Common myeloid progenitor, CD34-positive (primary cell): ENCODE data around the gene MTTP.

Experiments
- CTCF ChIA-PET: fragments of 350-600 bp; sonication (Branson Sonifier 250); formaldehyde crosslinking; loops from one replicate; lab custom pipeline; 2021; ENCODE audit warnings: antibody characterized with exemption; lab: Charles Lee
- POLR2A ChIA-PET: fragments of 350-600 bp; sonication (Branson Sonifier 250); formaldehyde crosslinking; loops from one replicate; lab custom pipeline; 2021; ENCODE audit warnings: antibody characterized with exemption; lab: Charles Lee
- DNase-seq, 3 donors: peaks; one replicate each; pipeline versions ENCODE4 v3.0.0 to v3.0.0-alpha.2; 2013
- H3K27ac ChIP-seq, 2 experiments: 1 replicate in 1 of 2; 2 replicates in 1 of 2; pipeline ENCODE4 v1.7.0; 2013; ENCODE audit warnings: inconsistent platforms in 2 of 2, low read length in 2 of 2, mild to moderate bottlenecking in 2 of 2, low read depth in 1 of 2, moderate library complexity in 1 of 2; ENCODE audit not compliant: severe bottlenecking in 2 of 2, insufficient read depth in 1 of 2, poor library complexity in 1 of 2
- H3K27me3 ChIP-seq, 5 experiments: replicated peaks in 2 of 5; 1 replicate in 3 of 5; 2 replicates in 2 of 5; pipeline versions ENCODE4 v1.6.1 to v1.7.0; 2013; ENCODE audit warnings: low read length in 4 of 5, mild to moderate bottlenecking in 2 of 5, moderate library complexity in 2 of 5, inconsistent platforms in 1 of 5; ENCODE audit not compliant: insufficient read depth in 5 of 5, control insufficient read depth in 4 of 5
- H3K36me3 ChIP-seq, 4 experiments: 1 replicate in 2 of 4; 2 replicates in 2 of 4; pipeline versions ENCODE4 v1.6.1 to v1.7.0; 2013; ENCODE audit warnings: low read length in 3 of 4, control low read depth in 1 of 4, mild to moderate bottlenecking in 1 of 4; ENCODE audit not compliant: control insufficient read depth in 4 of 4, insufficient read depth in 4 of 4
- H3K4me1 ChIP-seq, 4 experiments: 1 replicate in 3 of 4; 2 replicates in 1 of 4; pipeline versions ENCODE4 v1.6.1 to v1.7.1; 2013; ENCODE audit warnings: low read length in 3 of 4, mild to moderate bottlenecking in 3 of 4, control low read depth in 1 of 4, inconsistent platforms in 1 of 4, moderate library complexity in 1 of 4; ENCODE audit not compliant: control insufficient read depth in 4 of 4, insufficient read depth in 4 of 4; ENCODE audit errors: control extremely low read depth in 1 of 4
- H3K4me3 ChIP-seq, 7 experiments: 1 replicate in 4 of 7; 2 replicates in 3 of 7; pipeline versions ENCODE4 v1.5.1 to v1.7.0; 2013; ENCODE audit warnings: mild to moderate bottlenecking in 7 of 7, low read length in 6 of 7, moderate library complexity in 6 of 7, inconsistent platforms in 2 of 7, low read depth in 2 of 7, control low read depth in 1 of 7; ENCODE audit not compliant: insufficient read depth in 4 of 7, control insufficient read depth in 1 of 7; ENCODE audit errors: extremely low read depth in 1 of 7
- H3K9me3 ChIP-seq, 5 experiments: 1 replicate in 4 of 5; 2 replicates in 1 of 5; pipeline versions ENCODE4 v1.6.1 to v1.7.1; 2013; ENCODE audit warnings: low read length in 4 of 5, mild to moderate bottlenecking in 2 of 5, inconsistent platforms in 1 of 5, low read depth in 1 of 5, moderate library complexity in 1 of 5; ENCODE audit not compliant: control insufficient read depth in 4 of 5, insufficient read depth in 2 of 5; ENCODE audit errors: control extremely low read depth in 1 of 5
- WGBS: methylation state at CpG from one replicate; pipeline ENCODE4 v1.1.5; 2013; ENCODE audit not compliant: insufficient coverage; 5-methylcytosine and 5-hydroxymethylcytosine counted together

MTTP gene

DNA sequence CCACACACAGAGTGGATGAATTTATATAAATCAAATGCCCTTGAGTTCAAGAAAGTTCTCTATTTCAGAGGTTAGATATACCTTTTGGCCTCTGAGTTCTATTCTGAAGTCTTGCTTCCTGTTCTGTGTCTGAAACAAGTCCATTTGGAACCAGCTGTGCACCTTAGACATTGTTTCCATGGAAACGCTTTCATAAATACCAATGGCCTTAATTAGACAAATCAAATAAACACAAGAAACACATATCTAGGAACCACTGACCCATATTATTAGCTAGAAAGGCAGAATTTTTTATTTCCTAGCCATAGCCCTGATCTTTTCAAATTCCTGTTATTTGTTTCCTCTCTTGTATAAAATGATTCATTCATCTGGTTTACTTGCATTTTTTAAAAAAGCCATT lies 91.4 kb downstream of the MTTP start:
- WGBS, result 100% methylated on average over 1 of the region's 1 CpG
- POLR2A ChIA-PET, result no interaction called here
- Histone ChIP-seq H3K36me3 (no peaks in the 10 kb centered on the region), H3K4me3 (no peak overlapping the region), H3K27ac (no peak overlapping the region), H3K27me3 (peaks cover 0 to 2% (median 0%) of the 10 kb centered on the region in 5 experiments), H3K4me1 (no peaks in the 10 kb centered on the region), H3K9me3 (peaks cover 0 to 7% (median 3%) of the 10 kb centered on the region in 5 experiments)
- CTCF ChIA-PET, result no interaction called here
- DNase-seq, result peak in 1 of 3 donors; percentile 4

DNA sequence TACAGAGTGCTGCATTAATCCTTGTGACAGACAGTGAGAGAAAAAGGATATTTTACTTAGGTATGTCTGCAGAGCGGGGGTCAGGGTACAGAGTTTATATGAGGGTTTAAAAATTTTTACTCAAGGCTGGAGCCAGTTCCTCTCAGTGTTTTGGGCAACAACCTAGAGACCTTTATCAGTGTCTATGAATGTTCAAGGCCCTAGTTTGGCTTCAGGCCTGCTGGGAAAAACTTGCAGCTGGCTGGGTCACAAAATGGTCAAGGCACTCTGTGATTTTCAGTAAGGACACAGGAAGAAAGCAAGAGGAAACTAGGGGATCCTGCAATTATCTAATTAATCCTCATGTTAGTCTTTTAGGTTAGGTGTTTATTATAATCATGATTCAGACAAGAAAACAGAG lies 93.8 kb downstream of the MTTP start:
- no peak overlapping the region for H3K4me3 ChIP-seq
- ChIA-PET POLR2A (no interaction called here), CTCF (no interaction called here)
- no peaks in the 10 kb centered on the region for H3K36me3 ChIP-seq
- WGBS, result 100% methylated on average over 1 of the region's 1 CpG
- H3K27ac ChIP-seq, result no peak overlapping the region
- peaks cover 0 to 25% (median 9%) of the 10 kb centered on the region in 5 experiments for H3K9me3 ChIP-seq
- H3K4me1 ChIP-seq, result no peaks in the 10 kb centered on the region
- DNase-seq, result no peak
- H3K27me3 ChIP-seq, result no peaks in the 10 kb centered on the region

- Histone ChIP-seq H3K36me3 (no peaks in the 10 kb centered on the region), H3K4me1 (no peaks in the 10 kb centered on the region), H3K4me3 (no peak overlapping the region), H3K27ac (no peak overlapping the region), H3K9me3 (peaks cover 0 to 30% (median 9%) of the 10 kb centered on the region in 5 experiments), H3K27me3 (no peaks in the 10 kb centered on the region)
- DNase-seq, result no peak
- CTCF ChIA-PET, result no interaction called here
- POLR2A ChIA-PET, result no interaction called here
- WGBS, result no CpG with 5 or more reads among the region's 1 CpG
These were observed 94.5 kb downstream of the MTTP start for GRCh38 chr4:99669084-99669483.

DNA sequence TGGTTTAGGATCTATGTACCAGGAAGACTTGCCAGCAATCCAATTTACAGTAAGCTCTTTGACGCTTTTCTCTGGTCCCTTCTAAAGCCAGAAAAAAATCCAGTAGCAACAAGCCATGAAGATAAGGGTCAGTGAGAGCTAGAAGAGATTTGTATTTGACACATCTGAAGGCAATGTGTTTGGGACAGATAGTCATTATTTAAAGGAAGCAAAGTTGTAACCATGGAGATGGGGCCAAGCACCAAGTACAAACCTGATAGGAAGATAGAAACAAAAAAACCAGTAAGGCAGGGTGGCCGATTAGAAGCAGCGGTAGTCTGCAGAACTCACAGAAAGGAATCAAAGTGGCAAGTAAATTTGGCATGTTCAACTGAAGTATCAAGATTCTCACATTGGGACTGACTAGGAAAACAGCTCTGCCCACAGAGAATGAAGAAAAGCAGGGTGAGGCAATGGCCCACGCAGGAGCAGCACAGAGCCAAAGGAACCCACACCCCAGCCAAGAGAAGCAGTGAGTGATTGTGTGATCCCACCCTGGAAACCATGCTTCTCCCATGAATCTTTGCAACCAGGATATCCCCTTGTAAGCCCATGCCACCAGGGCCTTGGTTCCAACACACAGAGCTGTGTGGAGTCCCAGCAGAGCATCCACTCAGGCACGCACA lies 95.9 kb downstream of the MTTP start:
- WGBS, result 98% methylated on average over 5 of the region's 5 CpGs
- H3K4me1 ChIP-seq, result no peaks in the 10 kb centered on the region
- no peaks in the 10 kb centered on the region for H3K36me3 ChIP-seq
- H3K9me3 ChIP-seq, result peaks cover 0 to 33% (median 9%) of the 10 kb centered on the region in 5 experiments
- no peaks in the 10 kb centered on the region for H3K27me3 ChIP-seq
- ChIA-PET POLR2A (no interaction called here), CTCF (no interaction called here)
- DNase-seq, result peak; percentile 52 to 83 (median 63)
- H3K27ac ChIP-seq, result no peak overlapping the region
- H3K4me3 ChIP-seq, result no peak overlapping the region
